B cell (primary cell): ENCODE results near the gene CFAP74.

Source experiments
- CTCF ChIP-seq: fragments of 200-600 bp; IDR thresholded peaks from one replicate; pipeline ENCODE4 v1.8.0; 2022; ENCODE audit warnings: antibody characterized with exemption, mild to moderate bottlenecking
- EZH2 ChIP-seq: IDR thresholded peaks from 2 replicates; pipeline ENCODE4 v1.6.1; 2012; ENCODE audit warnings: borderline replicate concordance, low read depth, mild to moderate bottlenecking, moderate library complexity, low read length; ENCODE audit not compliant: insufficient read depth, poor library complexity, severe bottlenecking

DNA sequence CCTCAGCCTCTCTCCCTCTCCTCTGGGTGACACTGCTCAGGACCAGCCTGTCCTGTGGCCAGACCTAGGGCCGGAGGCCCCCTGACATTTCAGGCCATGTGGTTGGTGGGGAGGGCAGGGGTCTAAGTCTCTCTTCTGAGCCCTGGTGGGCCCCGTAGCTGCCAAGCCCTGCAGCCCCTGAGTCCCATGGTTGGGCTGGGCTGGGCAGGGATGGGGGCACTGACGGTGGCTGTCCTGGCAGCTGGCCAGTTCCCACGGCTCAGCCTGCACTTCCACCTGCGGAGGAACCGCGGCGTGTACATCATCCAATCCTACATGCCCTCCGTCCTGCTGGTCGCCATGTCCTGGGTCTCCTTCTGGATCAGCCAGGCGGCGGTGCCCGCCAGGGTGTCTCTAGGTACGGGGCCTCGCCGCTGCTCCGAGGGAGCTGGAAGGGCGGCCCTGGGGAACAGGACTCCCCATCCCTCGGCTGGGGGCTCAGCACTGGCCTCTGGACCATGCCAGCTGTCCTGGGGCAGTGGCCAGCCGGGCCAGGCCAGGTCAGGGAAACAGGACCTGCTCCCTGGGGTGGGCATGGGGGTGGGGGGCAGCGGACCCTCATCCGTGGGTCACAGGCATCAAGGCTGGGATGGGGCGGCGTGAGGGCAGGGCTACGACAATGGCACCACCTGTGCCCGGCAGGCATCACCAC is 25.4 kb upstream of the CFAP74 start:
- TF ChIP-seq CTCF (no peak), EZH2 (no peak)
